IPS-18c (cell line): ENCODE results near the gene AUTS2.

Experiments
- H3K4me3 ChIP-seq: 2 replicates; pipeline ENCODE4 v1.7.0; 2013; ENCODE audit warnings: low read depth, mild to moderate bottlenecking, low read length, moderate library complexity; ENCODE audit not compliant: insufficient read depth
- H3K9me3 ChIP-seq: one replicate; pipeline ENCODE4 v1.6.1; 2013; ENCODE audit warnings: mild to moderate bottlenecking, low read length, moderate library complexity; ENCODE audit not compliant: control insufficient read depth, insufficient read depth

AUTS2 gene

GRCh38 chr7:69847921-69848612 lies 249.8 kb downstream of the AUTS2 start:
- H3K4me3 ChIP-seq, result no peak overlapping the region
- no peaks in the 10 kb centered on the region for H3K9me3 ChIP-seq

- no peak overlapping the region for H3K4me3 ChIP-seq
- H3K9me3 ChIP-seq, result no peaks in the 10 kb centered on the region
Observed at GRCh38 chr7:69849268-69849667, 251.0 kb downstream of the AUTS2 start.

DNA sequence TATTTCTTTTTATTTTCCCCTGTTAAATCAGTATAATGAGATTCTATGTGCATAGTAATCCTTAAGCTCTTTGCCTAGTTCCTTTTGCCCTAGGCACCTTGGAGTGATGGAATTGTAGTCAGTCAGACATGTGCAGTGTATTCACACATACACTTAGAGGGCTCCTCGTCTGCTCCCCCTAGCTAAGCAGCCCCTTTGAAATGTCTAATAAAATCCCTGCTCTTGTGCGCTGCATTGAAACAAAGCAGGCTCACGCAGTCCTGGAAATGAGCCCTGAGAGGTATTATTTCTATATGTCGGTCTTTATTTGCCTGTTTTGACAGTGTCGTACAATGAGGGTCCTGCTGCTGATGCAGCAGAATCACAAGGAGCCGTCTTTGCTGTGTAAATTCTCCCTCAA lies 258.7 kb downstream of the AUTS2 start:
- Histone ChIP-seq H3K9me3 (no peaks in the 10 kb centered on the region), H3K4me3 (no peak overlapping the region)

DNA sequence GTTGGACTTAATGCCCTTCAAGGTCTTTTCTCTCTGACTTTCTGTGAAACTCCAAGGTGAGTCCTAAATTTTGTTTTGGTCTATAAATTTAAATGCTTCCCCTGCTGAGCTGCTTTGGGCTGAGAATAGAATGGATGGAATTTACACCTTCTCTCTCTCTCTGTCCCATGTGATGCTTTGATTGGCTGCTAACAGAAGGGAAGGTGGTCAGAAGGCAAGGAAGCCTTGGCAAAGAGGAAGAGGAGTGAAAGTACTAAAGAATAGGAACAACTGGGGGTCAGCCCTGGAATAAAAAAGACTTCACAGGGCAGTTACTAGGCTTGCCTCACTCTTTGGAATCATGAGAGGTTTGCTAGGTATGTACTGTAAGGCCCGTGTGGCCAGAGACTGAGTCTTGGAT lies 260.2 kb downstream of the AUTS2 start:
- Histone ChIP-seq H3K9me3 (no peaks in the 10 kb centered on the region), H3K4me3 (no peak overlapping the region)

DNA sequence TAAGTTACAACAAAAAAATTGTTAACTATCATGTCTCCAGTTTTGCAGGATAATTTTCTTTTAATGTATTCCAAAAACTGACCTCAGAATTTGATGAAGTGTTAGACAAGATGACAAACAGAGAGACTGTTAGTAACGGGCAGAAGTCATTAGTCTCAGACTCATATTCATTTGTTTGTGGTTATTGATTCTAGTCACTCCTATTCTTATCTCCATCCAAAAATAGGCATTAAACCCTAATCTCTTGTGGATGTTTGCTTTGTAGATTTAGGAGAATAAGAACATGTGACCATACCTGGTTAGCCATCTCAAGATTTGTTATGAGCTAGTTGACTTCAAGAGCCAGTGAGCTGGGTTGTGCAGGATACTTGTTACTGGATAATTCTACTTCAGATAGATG lies 261.1 kb downstream of the AUTS2 start:
- no peaks in the 10 kb centered on the region for H3K9me3 ChIP-seq
- no peak overlapping the region for H3K4me3 ChIP-seq

- Histone ChIP-seq H3K9me3 (peaks cover 3% of the 10 kb centered on the region), H3K4me3 (no peak overlapping the region)
Observed at GRCh38 chr7:69860486-69860885, 262.2 kb downstream of the AUTS2 start.

GRCh38 chr7:69860941-69861622 lies 262.8 kb downstream of the AUTS2 start:
- H3K9me3 ChIP-seq, result peaks cover 3% of the 10 kb centered on the region
- no peak overlapping the region for H3K4me3 ChIP-seq

DNA sequence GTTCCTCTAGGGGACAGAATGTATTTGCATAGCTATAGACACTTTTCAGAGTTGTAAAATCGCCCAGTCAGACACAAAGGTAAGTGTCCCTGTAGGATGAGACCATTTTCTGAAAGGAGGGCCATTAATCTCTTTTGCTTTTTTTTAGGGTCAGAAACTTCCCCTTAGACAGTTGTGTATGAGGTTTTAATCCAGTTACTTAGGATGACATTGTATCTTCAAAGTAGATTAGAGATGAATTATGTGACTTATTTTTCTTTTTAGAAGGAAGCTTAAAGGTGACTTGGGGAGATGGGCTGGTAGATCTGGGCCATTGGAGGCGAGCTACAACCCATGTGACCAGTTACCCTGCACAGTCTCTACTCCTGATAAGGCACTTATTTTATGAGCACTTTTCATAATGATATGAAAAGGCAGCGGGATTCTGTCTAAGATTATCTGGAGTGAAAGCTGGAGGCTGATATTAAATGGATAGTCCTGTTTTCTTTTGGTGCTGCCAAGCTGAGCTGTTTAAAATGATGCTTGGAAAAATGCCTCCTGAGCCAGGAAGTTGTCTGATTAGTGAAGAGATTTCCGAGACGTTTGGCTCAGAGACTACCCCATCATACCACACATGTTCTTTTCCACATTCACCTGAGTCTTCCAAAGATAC lies 264.3 kb downstream of the AUTS2 start:
- peaks cover 5% of the 10 kb centered on the region for H3K9me3 ChIP-seq
- no peak overlapping the region for H3K4me3 ChIP-seq

GRCh38 chr7:69864274-69864673 lies 266.0 kb downstream of the AUTS2 start:
- Histone ChIP-seq H3K4me3 (no peak overlapping the region), H3K9me3 (peaks cover 5% of the 10 kb centered on the region)

- Histone ChIP-seq H3K9me3 (peaks cover 5% of the 10 kb centered on the region), H3K4me3 (no peak overlapping the region)
Observed at GRCh38 chr7:69864822-69865221, 266.5 kb downstream of the AUTS2 start.

DNA sequence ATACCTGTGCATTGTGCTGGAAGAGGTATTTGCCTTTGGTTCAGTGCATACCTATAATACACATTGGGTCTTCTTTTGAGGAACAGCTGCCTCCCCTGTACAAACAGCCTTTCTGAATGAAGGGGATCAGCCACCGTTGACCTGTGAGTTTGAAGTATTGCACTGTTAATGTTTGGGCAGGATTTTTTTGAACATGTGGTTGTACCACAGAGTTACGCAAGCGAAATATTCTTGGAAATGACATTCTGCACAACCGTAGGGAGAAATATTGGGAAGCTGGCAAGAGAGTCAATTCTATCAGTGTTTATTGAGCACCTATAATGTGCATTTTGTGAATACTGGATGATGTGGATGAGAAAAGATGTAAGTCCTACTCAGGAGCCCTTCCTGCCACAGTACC lies 270.6 kb downstream of the AUTS2 start:
- no peak overlapping the region for H3K4me3 ChIP-seq
- H3K9me3 ChIP-seq, result peaks cover 5% of the 10 kb centered on the region

DNA sequence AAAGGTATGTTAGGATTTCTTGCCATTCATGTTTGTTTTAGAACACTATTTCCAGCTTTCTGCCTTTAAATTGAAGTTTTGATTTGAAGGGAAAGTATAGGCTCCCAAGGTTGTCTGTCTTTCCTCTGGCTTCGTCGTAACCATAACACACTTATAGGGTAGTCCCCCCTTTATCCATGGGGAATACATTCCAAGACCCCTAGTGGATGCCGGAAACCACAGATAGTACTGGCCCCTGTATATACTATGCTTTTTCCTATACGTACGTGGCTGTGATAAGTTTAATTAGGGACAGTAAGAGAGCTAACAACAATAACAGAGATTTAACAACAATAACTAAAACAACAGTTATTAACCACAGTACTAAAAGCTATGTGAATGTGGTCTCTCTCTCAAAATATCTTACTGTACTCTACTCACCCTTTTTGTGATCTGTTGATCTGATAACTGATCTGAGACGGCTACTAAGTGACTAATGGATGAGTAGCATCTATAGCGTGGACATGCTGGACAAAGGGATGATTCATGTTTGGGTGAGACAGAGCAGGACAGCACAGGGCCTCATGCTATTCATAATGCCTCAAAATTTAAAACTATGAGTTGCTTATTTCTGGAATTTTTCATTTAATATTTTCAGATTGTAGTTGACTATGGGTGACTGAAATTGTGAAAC lies 273.1 kb downstream of the AUTS2 start:
- peaks cover 2% of the 10 kb centered on the region for H3K9me3 ChIP-seq
- no peak overlapping the region for H3K4me3 ChIP-seq

GRCh38 chr7:69871886-69872569 lies 273.8 kb downstream of the AUTS2 start:
- Histone ChIP-seq H3K4me3 (no peak overlapping the region), H3K9me3 (peaks cover 2% of the 10 kb centered on the region)

DNA sequence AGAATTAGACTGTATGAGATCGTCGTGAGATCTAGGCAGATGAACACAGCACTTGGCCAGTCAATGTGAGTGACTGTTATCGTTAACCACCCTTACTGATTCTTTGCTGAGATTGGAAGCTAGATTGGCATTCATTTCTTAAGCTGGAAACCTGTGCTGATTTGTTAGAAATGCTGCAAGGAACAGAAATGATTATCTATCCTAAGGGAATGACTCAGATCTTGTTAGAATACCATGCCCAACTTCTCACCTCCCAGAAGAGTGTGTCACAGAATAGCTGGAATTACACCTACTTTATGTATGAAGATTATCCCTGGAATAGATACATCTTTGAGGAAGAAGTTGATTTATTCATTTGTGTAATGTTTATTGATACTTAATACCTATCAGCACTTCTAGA lies 275.2 kb downstream of the AUTS2 start:
- H3K9me3 ChIP-seq, result no peaks in the 10 kb centered on the region
- no peak overlapping the region for H3K4me3 ChIP-seq

- no peak overlapping the region for H3K4me3 ChIP-seq
- H3K9me3 ChIP-seq, result no peaks in the 10 kb centered on the region
Observed at GRCh38 chr7:69878015-69878414, 279.7 kb downstream of the AUTS2 start.

- Histone ChIP-seq H3K9me3 (no peaks in the 10 kb centered on the region), H3K4me3 (no peak overlapping the region)
Observed at GRCh38 chr7:69878591-69878990, 280.3 kb downstream of the AUTS2 start.

DNA sequence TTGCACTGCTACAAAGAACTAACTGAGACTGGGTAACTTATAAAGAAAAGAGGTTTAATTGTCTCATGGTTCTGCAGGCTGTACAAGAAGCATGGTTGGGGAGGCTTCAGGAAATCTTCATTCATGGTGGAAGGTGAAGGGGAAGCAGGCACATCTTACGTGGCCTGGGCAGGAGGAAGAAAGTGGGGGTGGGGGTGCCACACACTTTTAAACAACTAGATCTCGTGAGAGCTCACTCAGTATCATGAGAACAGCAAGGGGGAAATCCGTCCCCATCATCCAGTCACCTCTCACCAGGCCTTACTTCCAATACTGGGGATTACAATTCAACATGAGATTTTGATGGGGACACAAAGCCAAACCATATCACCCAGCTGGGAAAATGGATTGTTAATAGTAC lies 281.7 kb downstream of the AUTS2 start:
- Histone ChIP-seq H3K4me3 (no peak overlapping the region), H3K9me3 (no peaks in the 10 kb centered on the region)
